A172 (cell line): ENCODE measurements around the gene NRF1. TPM values are rescaled to one million over a fixed set of nuclear protein-coding genes. Genes with fewer than 3 reads are reported as not detected.
"Not testable (repeated sequence)": the region's sequence is repeated elsewhere in the genome, so short reads cannot be mapped to it uniquely, and the experiment has no call there.

Source experiments
- DNase-seq: peaks from one replicate; pipeline ENCODE4 v3.0.0-alpha.2; 2015; ENCODE audit warnings: low spot score
- total RNA-seq: library from RNA; depleted of rRNA; stranded (reverse); fragments of >200 nt; shearing (Covaris generic); gene quantifications from 2 replicates; pipeline ENCODE4 v1.2.3, GENCODE V29; 2014; rRNA removed

The NRF1 gene
- total RNA-seq, result 6.0 and 16.2 TPM in 2 replicates

DNA sequence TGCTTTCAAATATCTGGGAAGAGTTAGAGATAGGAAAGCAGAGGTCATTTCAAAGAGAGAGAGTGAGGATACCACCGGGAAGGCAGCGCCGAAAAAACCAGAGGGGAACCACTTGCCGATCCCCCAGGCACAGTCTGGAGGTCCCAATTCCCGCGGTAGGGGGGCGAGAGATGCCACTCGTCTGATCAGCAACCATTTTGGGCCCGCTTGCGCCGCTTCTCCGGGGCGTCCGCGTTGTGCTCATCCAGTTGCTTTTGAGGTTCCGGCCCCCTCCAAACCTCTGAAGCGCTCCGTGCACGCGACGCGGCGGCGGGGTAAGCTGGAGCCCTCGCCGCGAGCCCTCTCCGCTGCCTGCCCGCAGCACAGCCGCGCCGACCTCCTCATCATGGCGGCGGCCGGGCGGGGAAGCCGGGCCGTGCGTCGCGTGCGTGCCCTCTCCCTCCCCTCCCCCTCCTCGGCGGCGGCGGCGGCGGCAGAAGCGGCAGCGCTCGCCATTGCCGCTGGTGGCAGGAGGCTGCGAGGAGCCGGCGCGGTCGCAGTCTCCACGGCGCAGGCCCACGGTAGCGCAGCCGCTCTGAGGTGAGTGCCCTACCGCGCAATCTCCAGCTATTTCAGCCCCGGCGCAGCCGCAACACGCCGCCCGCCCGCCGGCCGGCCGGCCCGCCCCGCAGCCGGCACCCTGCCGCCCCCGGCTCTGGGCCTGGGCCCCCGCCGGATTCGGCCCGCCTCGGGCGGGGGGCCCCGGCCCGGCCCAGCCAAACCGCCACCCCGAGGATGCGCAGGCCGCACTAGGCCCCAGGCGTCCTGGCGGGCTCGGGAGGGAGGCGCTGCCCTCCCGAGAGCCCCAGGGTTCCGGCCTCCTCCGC is at the start of gene NRF1:
TSS of gene NRF1 (plus strand) at position 475 of the 866 bp plus-strand sequence. CDS start 45,632 bp downstream, outside the sequence.
- peak; percentile 63 for DNase-seq

DNA sequence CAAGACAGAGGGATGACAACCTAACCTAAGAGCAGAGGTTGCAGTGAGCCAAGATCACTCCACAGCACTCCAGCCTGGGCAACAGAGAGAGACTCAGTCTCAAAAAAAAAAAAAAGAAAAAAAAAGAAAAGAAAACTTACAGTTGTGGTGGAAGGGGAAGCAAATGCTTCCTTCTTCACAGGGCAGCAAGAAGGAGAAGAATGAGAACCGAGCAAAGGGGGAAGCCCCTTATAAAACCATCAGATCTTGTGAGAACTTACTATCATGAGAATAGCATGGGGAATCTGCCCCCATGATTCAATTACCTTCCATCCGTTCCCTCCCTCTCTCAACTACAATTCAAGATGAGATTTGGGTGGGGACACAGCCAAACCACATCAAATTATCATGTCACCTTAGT is 45.2 kb upstream of the NRF1 start:
- not testable (repeated sequence) for DNase-seq

DNA sequence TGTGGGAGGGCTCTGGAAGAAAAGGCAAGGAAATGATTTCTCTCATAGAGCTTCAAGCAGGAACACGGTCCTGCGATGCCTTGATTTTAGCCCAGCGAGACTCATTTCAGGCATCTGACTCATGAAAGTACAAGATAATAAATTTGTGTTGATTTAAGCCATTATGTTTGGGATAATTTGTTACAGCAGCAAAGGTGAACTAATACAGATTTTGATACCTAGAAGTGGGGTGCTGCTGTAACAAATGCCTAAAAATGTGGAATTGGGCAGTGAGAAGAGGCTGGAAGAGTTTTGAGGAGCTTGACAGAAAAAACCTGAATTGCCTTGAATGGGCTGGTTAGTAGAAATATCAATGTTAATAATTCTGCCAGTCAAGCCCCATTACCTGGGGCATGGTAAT is 44.1 kb upstream of the NRF1 start:
- DNase-seq, result no peak

DNA sequence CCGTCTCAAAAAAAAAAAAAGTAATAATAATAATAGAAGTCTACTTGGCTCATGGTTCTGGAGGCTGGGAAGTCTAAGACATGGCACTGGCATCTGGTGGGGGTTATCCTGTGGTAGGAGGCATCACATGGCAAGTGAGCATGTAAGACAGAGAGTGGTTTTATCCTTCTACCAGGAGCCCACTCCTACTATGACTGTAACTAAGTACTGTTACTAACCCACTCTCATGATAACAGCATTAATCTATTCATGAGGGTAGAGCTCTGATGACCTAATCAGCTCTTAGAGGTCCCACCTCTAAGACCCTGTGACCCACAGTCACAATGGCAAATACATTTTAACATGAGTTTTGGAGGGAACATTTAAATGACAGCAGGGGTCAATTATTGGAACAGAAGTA is 43.3 kb upstream of the NRF1 start:
- DNase-seq, result no peak

DNA sequence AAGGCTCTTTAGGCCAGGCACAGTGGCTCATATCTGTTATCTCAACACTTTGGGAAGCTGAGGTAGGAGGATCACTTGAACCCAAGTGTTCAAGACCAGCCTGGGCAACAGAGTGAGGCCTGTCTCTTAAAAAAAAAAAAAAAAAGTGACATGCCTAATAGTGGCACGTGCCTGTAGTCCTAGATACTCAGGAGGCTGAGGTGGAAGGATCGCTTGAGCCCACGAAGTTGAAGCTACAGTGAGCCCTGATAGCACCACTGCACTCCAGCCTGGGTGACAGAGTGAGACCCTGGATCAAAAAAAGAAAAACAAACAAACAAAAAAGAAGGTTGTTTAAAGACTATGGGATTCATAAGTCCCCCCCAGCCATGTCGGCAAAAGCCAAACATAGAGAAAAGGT is 42.2 kb upstream of the NRF1 start:
- DNase-seq, result no peak

DNA sequence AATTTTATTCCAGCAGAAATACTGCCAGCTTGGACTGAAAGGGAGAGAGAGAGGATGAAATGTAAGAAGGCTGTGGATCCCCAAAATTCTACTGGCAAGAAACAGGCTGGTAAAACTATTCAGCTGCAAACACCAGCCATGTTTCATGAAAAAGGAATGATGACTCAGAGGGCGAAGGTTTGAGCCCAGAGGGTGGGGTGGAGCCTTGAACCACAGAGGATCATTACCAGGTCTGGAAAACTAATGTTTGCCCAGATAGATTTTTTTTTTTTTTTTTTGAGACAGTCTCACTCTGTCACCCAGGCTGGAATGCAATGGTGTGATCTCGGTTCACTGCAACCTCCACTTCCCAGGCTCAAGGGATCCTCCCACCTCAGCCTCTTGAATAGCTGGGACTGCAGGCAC is 41.7 kb upstream of the NRF1 start:
- DNase-seq, result peak; percentile 85

DNA sequence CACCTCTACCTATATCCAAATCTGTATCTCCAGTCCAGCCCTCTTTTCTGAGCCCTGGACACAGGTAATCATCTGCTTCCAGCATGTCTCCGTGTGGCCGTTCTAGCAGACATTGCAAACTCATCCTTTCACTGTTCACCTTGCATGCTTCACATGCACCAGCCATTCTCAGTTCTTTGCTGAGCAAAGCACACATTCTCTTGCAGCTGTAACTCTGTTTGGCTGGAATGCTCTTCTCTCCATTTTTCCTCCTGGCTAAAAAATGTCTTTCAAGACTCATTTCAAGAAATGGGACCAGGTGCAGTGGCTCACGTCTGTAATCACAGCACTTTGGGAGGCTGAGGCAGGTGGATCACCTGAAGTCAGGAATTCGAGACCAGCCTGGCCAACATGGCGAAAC is 40.3 kb upstream of the NRF1 start:
- DNase-seq, result no peak

DNA sequence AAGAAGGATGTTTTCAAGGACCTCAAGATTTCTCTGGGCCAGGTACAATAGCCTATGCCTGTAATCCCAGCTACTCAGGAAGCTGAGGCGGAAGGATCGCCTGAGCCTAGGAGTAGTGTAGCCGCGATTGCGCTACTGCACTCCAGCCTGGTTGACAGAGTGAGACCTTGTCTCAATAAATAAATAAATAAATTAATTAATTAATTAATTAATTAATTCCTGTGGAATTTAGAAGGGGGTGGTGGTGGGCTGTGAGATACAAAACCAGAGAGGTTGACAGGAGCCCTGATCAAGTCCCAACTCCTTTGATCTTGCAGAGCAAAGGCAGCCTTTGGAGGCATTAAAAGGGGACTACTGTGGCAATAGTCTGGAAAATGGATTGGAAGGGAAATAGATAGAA is 39.3 kb upstream of the NRF1 start:
- DNase-seq, result no peak

DNA sequence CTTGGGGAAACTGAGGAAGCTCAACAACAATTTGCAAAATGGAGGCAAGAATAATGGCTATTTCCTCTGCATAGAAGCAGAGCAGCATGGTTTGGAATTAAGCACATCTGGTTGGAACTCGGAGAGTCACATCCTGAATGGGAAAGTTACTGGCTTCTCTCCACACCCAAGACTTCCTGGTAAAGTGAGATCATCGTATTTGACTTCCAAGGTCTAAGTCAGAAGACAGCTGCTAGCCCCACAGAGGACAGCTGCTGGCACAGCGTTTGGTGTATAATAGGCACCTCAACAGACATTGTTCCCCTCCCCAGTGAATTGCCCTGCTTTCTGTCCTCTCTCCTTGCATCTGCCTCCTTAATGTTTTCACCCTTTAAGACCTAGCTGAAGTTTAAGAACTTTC is 37.0 kb upstream of the NRF1 start:
- DNase-seq, result peak; percentile 69

DNA sequence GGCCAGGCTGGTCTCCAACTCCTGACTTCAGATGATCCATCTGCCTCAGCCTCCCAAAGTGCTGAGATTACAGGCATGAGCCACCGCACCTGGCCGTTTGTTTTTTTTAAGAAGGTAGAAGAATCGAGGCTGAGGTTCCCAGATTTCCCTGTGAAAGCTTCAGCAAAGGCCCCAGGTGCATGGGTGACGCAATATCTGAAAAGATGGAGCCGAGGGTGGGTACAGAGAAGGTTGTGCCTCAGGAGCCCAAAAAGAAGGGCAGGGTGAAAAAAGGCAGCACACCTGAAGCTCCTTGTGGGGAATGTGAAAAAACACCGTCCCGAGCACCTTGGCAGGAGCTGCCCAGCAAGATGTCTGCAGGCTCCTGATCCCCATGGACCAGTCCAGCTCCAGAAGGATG is 35.8 kb upstream of the NRF1 start:
- DNase-seq, result no peak

DNA sequence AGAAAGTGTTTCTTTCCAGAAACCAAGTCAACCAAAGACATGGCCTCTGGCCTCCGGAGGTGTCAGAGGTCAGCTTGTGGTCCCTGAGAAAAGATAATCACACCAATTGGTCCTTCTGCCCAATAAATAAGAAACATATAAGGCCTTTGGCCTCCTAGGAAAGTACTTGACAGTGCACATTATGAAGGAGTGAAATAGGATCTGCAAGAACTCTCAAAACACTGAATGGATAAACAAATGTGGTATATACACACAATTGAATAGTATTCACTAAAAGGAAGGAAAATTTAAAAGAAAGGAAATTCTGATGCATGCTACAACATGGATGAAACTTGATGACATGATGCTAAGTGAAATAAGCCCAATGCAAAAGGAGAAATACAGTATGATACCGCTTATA is 35.4 kb upstream of the NRF1 start:
- DNase-seq, result no peak

DNA sequence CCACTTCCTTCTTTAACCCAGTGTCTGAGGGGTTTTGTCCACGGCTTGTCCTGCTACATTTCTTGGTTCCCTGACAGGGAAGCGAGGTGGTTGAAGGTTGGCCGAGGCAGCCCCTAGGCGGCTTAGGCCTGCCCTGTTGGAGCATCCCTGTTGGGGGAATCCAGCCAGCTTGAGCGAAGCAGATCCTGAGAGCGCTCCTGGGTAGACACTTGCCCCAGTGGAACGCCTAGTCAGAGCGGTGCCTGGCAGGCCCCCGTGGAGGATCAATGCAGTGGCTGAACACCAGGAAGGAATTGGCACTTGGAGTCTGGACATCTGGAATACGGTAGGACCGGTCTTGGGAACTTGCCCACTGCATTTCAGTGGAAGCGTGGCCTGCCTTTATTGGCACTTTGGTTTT is 32.7 kb upstream of the NRF1 start:
- DNase-seq, result no peak

DNA sequence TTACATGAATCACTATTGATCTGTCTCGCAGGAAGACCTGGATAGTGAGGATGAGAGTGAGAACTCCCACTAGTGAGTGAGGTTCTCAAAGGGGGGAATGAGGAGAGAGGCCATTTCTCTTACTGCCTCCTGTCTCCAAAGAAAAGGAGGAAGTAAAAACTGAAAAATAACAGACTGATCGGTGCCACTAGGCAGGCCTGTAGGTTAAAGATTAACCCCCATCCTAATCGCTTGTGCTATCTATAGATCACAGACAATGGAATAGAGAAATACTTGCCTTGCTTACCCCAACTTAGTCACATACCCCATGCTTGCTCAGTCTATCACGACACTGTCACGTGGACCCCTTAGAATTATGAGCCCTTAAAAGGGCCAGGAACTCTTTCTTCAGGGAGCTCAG is 25.3 kb upstream of the NRF1 start:
- DNase-seq, result not testable (repeated sequence)

DNA sequence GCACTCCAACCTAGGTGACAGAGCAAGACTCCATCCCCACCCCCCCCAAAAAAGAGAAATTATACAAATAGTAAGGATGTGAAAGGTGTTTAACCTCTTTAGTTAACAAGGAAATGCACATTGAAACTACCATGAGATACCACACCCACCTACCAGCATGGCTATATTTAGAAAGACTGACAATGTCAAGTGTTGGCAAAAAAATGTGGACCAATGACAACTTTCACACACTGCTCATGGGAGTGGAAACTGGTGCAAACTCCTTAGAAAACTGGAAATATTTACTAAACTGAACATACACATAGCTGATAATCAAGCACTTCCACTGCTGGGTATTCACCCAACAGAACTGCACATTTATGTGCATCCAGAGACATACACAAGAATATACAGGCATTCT is 23.3 kb upstream of the NRF1 start:
- DNase-seq, result no peak

DNA sequence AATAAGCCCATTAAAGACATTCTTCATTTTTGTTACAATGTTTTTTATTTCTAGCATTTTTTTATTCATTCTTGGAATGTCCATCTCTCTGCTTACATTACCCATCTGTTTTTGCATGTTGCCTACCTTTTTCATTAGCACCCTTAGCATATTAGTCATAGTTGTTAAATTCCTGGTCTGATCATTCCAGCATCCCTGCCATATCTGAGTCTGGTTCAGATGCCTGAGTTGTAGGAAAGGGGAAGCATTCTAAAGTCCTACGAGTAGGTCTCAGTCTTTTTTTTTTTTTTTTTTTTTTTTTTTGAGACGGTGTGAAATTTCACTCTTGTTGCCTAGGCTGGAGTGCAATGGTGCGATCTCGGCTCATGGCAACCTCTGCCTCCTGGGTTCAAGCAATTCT is 19.7 kb upstream of the NRF1 start:
- DNase-seq, result no peak

DNA sequence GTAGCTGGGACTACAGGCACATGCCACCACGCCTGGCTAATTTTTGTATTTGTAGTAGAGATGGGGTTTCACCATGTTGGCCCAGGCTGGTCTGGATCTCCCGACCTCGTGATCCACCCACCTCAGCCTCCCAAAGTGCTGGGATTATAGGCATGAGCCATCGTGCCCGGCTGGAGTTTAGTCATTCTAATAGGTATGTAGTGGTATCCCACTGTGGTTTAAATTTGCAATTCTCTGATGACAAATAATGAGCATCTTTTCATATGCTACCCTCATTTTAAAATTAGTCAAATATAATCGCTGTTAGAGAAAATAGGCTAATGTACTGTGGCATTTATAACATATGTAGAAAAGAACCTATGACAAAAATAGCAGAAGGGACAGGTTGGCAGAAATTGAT is 15.1 kb upstream of the NRF1 start:
- DNase-seq, result not testable (repeated sequence)

DNA sequence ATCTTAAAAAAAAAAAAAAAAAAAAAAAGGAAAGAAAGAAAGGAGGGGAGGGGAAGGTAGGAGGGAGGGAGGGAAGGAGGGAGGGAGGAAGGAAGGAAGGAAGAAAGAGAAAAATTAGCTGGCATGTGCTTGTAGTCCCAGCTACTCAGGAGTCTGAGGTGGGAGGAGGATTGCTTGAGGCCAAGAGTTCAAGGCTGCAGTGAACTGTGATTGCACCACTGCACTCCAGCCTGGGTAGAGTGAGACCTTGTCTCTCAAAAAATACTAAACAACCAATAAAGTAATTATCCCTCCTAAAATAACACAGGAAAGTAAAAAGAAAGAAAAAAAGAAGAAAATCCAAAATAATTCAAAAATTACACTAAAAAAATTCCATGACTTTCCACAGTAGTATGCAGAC is 13.8 kb upstream of the NRF1 start:
- DNase-seq, result no peak

DNA sequence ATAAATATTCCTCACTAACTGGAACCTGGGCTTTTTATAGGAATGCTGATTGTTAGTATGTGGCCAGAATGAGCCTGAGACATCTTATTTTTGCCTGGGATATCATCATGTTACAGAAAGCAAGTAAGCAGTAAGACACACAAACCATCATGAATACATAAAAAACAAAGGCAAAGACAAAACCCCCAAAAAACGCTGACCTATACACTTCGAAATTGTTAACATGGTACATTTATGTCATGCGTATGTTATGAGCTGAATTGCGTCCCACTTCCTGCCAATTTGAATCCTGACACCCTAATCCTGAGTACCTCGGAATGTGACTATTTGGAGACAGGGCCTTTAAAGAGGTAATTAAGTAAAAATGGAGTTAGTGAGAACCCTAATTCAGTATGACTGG is 12.3 kb upstream of the NRF1 start:
- no peak for DNase-seq

DNA sequence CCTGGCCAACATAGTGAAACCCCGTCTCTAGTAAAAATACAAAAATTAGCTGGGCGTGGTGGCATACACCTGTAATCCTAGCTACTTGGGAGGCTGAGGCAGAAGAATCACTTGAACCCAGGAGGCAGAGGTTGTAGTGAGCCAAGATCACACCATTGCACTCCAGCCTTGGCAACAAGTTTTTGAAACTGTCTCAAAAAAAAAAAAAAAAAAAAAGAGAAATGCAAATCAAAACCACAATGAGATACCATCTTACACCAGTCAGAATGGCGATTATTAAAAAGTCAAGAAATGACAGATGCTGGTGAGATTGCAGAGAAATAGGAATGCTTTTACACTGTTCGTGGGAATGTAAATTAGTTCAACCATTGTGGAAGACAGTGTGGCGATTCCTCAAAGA is 7.9 kb upstream of the NRF1 start:
- DNase-seq, result not testable (repeated sequence)

DNA sequence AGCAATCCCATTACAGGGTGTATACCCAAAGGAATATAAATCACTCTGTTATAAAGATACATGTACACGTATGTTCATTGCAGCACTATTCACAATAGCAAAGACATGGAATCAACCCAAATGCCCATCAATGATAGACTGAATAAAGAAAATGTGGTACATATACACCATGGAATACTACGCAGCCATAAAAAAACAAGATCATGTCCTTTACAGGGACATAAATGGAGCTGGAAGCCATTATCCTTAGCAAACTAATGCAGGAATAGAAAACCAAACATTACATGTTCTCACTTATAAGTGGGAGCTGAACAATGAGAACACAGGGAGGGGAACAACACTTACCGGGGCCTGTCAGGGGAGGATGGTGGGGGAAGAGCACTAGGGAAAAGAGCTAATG is 7.5 kb upstream of the NRF1 start:
- DNase-seq, result not testable (repeated sequence)

DNA sequence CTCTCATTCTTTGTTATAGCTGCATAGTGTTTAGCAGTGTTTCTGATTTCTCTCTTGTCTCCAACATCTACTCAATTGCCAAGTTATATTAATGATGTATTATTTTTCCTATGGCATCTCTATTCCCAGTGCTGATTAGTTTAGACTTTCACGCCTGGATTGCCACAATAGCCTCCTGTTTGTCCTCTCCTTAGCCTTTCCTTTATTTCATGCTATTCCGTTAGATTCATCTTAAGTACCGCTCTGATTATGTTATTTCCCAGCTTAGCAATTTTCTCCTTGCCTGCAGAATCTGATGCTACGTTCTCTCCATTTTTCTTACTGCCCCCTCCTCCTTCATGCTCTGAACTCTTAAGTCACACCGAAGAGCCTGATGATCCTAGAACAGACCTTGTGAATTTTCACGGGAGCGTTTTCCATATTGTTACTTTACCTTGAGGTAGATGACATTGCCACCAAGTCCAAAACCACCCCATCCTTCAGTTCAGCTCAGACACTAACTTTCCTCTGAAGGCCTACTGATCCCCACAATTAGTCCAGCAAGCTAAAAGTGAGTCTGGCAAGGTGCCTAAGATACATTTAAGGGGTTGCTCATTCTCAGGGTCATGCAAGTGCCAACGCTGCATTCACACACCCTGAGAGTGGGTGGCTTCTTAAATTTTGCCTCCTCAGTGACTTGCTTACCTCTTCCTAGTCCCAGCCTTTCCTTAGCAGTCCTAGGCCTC is 6.6 kb upstream of the NRF1 start:
- DNase-seq, result no peak

DNA sequence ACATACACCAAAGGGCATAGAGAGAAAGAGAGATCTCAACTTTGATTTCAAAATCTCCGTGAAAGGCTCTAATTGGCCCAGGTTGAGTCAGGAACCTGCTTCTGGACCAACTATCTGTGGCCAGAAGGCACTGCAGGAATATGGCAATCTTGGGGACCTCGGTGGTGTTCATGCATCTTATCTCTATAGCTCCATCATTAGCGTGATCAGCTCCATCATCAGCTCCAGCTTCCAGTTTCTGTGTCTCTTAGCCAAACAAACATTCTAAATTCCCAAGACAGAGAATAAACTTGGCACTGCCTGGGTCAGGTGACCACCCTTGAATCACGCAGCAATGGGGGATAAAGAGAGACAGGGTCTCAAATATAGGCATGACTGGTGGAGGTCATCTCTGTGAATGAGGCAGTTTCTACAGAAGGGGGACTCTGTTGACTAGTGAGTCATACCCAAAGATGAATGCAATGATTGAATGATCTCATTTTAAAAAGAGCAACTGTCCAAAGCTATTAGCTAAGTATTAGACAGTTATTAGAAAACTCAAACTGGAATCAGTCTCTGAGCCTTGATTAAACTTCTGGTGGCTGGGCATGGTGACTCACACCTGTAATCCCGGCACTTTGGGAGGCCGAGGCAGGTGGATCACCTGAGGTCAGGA is 5.4 kb upstream of the NRF1 start:
- DNase-seq, result no peak

DNA sequence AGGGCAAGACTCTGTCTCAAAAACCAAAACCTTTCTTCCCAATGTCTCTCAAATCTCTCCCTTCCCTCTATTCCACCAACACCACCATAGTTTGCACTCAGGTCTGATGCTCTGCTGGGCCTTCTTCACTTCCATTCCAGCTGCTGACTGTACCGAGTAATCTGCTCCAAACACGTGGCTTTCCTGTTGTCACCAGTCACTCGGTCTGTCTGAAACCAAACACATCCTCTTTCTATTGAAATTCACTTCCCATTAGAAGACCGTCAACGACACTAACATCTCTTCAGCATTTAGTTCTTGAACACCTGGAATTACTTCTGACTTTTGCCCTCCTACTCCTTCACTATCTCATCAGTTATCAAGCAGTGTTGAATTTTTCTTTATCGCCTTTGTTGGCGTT is 4.7 kb upstream of the NRF1 start:
- DNase-seq, result no peak
